Activated CD8-positive, alpha-beta memory T cell treated with anti-CD3 and anti-CD28 coated beads, Interleukin-2, amount 50 U/mL, for 24 hours (primary cell): ENCODE data around the gene TMEM185B.
"Not testable (repeated sequence)": the region's sequence is repeated elsewhere in the genome, so short reads cannot be mapped to it uniquely, and the experiment has no call there.

ENCODE experiments used
- DNase-seq: peaks from one replicate; pipeline ENCODE4 v3.0.0-alpha.2; 2020; ENCODE audit errors: extremely low read depth

The TMEM185B gene

GRCh38 chr2:120251880-120252224 is 28.7 kb upstream of the TMEM185B start:
- no peak for DNase-seq

GRCh38 chr2:120251078-120251477 is 27.9 kb upstream of the TMEM185B start:
- no peak for DNase-seq

- no peak for DNase-seq
These were observed 27.4 kb upstream of the TMEM185B start for GRCh38 chr2:120250640-120251039.

- no peak for DNase-seq
These were observed 24.7 kb upstream of the TMEM185B start for GRCh38 chr2:120247851-120248250.

GRCh38 chr2:120246546-120247300 is 23.5 kb upstream of the TMEM185B start:
- DNase-seq, result no peak

- no peak for DNase-seq
These were observed 22.5 kb upstream of the TMEM185B start for GRCh38 chr2:120245520-120246332.

- no peak for DNase-seq
These were observed 21.7 kb upstream of the TMEM185B start for GRCh38 chr2:120244656-120245519.

- DNase-seq, result no peak
These were observed 20.8 kb upstream of the TMEM185B start for GRCh38 chr2:120243875-120244553.

GRCh38 chr2:120243211-120243610 is 20.0 kb upstream of the TMEM185B start:
- DNase-seq, result no peak

GRCh38 chr2:120241684-120242083 is 18.5 kb upstream of the TMEM185B start:
- DNase-seq, result no peak

GRCh38 chr2:120240901-120241429 is 17.8 kb upstream of the TMEM185B start:
- no peak for DNase-seq

GRCh38 chr2:120239488-120240287 is 16.5 kb upstream of the TMEM185B start:
- DNase-seq, result no peak

- DNase-seq, result no peak
These were observed 15.7 kb upstream of the TMEM185B start for GRCh38 chr2:120238728-120239487.

GRCh38 chr2:120237491-120237902 is 14.3 kb upstream of the TMEM185B start:
- no peak for DNase-seq

- DNase-seq, result no peak
These were observed 13.6 kb upstream of the TMEM185B start for GRCh38 chr2:120236791-120237190.

GRCh38 chr2:120236316-120236715 is 13.1 kb upstream of the TMEM185B start:
- DNase-seq, result no peak

- no peak for DNase-seq
These were observed 12.5 kb upstream of the TMEM185B start for GRCh38 chr2:120235681-120236080.

GRCh38 chr2:120235158-120235557 is 12.0 kb upstream of the TMEM185B start:
- not testable (repeated sequence) for DNase-seq

GRCh38 chr2:120233292-120233691 is 10.1 kb upstream of the TMEM185B start:
- no peak for DNase-seq
